Measurements from ENCODE around the gene FUNDC1. TPM values are rescaled to one million over a fixed set of nuclear protein-coding genes. Genes with fewer than 3 reads are reported as not detected.

The FUNDC1 gene
- total RNA-seq, 1 donor from 2014 or later = 8.1 TPM

DNA sequence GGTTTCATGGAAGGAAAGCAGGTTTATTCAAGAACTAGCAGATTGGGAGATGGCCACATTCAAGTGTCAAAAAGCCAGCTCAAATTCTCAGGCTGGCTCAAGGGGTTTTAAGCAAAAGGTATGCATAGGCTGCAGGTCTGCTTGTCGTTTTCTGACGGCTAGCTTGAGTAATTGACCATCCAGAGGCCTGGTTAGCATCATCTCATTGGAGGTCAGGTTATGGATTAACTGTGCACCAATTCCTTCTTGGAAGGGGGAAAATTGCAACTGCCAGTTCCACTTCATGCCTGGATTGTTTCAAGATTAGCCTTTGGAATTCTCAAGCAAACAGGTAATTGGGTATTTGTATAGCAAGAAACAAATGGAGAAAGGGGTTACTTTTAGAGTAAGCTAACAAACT lies 62.1 kb downstream of the FUNDC1 start:
- DNase-seq (ENCODE audit: low read depth in 2 of 2) = no peak

DNA sequence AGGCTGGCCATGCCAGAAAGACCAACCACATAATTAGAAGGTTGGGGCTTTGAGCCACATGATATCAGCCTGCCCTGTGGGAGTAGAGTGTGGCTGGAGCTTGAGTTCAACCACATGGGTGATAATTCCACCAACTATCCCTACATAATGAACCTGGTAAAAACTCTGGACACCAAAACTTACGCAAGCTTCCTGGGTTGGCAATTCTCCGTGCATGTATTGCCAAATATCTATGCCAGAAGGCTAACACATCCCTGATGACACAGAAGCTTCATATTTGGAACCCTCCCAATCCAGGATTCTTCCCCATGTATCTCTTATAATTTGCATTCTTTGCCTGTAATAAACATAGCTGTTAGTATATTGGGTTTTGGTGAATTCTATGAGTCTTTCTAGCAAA lies 68.2 kb downstream of the FUNDC1 start:
- DNase-seq (ENCODE audit: low read depth in 2 of 2) = no peak

Other genes with a start within 250 kb of the FUNDC1 start
- gene EFHC2, start 199.2 kb downstream of the FUNDC1 start, total RNA-seq = not detected in 2 replicates

All from lung microvascular endothelial cell (primary cell).